ENCODE data around the gene MORF4L1. TPM values are rescaled to one million over a fixed set of nuclear protein-coding genes. Genes with fewer than 3 reads are reported as not detected.
"Not testable (repeated sequence)": the region's sequence is repeated elsewhere in the genome, so short reads cannot be mapped to it uniquely, and the experiment has no call there.

The MORF4L1 gene
- total RNA-seq, 2 donors from 2014 or later: 94.2 to 152 TPM

GRCh38 chr15:78866803-78867202 lies 5.9 kb upstream of the MORF4L1 start:
- TF ChIP-seq POLR2A (IDR thresholded peaks at IDR 0.05) (no peak), CTCF (IDR thresholded peaks at IDR 0.05) (no peak)
- Histone ChIP-seq H3K4me1 (no peaks in the 10 kb centered on the region), H3K27ac (no peak overlapping the region), H3K4me3 (no peak overlapping the region), H3K9me3 (no peaks in the 10 kb centered on the region), H3K27me3 (no peaks in the 10 kb centered on the region), H3K36me3 (replicated peaks in 1 of 2; ENCODE audit: insufficient read depth in 1 of 2, low read depth in 2 of 2) (no peaks in the 10 kb centered on the region)
- WGBS, 2 donors: 66 to 78% methylated on average over 4 of the region's 4 CpGs
- DNase-seq (no peak), ATAC-seq (no peak)
- intact Hi-C loops (cut with DNase I): no loop called here

GRCh38 chr15:78868366-78868765 lies 4.3 kb upstream of the MORF4L1 start:
- peaks cover 4% of the 10 kb centered on the region for H3K4me1 ChIP-seq
- 88 to 93% methylated on average over 3 of the region's 3 CpGs for WGBS, 2 donors
- no peak for ATAC-seq

GRCh38 chr15:78871483-78872127 lies 1.1 kb upstream of the MORF4L1 start:
- intact Hi-C loops (cut with DNase I); DNase-seq: not testable (repeated sequence)

More at GRCh38 chr15:78868366-78868765, 4.3 kb upstream of the MORF4L1 start:
- no peak for TF ChIP-seq POLR2A (IDR thresholded peaks at IDR 0.05)
- no peak for TF ChIP-seq CTCF (IDR thresholded peaks at IDR 0.05)
- no peak for DNase-seq
- Histone ChIP-seq H3K36me3 (replicated peaks in 1 of 2; ENCODE audit: insufficient read depth in 1 of 2, low read depth in 2 of 2) (no peaks in the 10 kb centered on the region), H3K27ac (no peak overlapping the region), H3K27me3 (no peaks in the 10 kb centered on the region), H3K9me3 (no peaks in the 10 kb centered on the region), H3K4me3 (no peak overlapping the region)
- intact Hi-C loops (cut with DNase I): no loop called here

GRCh38 chr15:78872972-78873792 lies 492 bp downstream of the MORF4L1 start:
- Histone ChIP-seq H3K4me3 (peak overlapping the region; percentile 76 to 96), H3K4me1 (peaks cover 37% of the 10 kb centered on the region), H3K36me3 (replicated peaks in 1 of 2; ENCODE audit: insufficient read depth in 1 of 2, low read depth in 2 of 2) (no peaks in the 10 kb centered on the region), H3K27ac (peak overlapping the region; percentile 98 to 99 (median 98)), H3K27me3 (no peaks in the 10 kb centered on the region), H3K9me3 (no peaks in the 10 kb centered on the region)
- intact Hi-C loops (cut with DNase I): no loop called here
- TF ChIP-seq POLR2A (IDR thresholded peaks at IDR 0.05) (peak; percentile 71 to 97 (median 93)), CTCF (IDR thresholded peaks at IDR 0.05) (peak in 2 of 7 experiments; percentile 18 to 27)
- peak; percentile 59 for ATAC-seq
- peak; percentile 65 to 82 (median 74) for DNase-seq
- WGBS, 2 donors: 0 to 1% methylated on average over 43 to 74 of the region's 75 CpGs

More at GRCh38 chr15:78871483-78872127, 1.1 kb upstream of the MORF4L1 start:
- not testable (repeated sequence) for H3K9me3 ChIP-seq; H3K4me3 ChIP-seq; ATAC-seq; H3K27me3 ChIP-seq; H3K36me3 ChIP-seq (replicated peaks in 1 of 2; ENCODE audit: insufficient read depth in 1 of 2, low read depth in 2 of 2); H3K27ac ChIP-seq
- H3K4me1 ChIP-seq: peaks cover 21% of the 10 kb centered on the region
- WGBS, 2 donors: 75 to 87% methylated on average over 24 of the region's 24 CpGs

Measured in body of pancreas (tissue), 4 donors.